Suprapubic skin (tissue), 4 donors: Measurements from ENCODE around the gene CRTAP.

Experiments used
- CTCF ChIP-seq, 2 donors: fragments of 200-600 bp in 1 of 2; fragments of 450-650 bp in 1 of 2; sonication (generic) in 1 of 2; IDR thresholded peaks; one replicate each; pipeline ENCODE4 v1.5.1; 2016 to 2019; ENCODE audit warnings: antibody characterized with exemption in 2 of 2, mild to moderate bottlenecking in 1 of 2, moderate library complexity in 1 of 2
- EP300 ChIP-seq: sonication (generic); formaldehyde crosslinking; IDR thresholded peaks from one replicate; pipeline ENCODE4 v1.6.1; 2017; ENCODE audit warnings: antibody characterized with exemption
- POLR2A ChIP-seq, 2 donors: fragments of 450-650 bp; IDR thresholded peaks; one replicate each; pipeline ENCODE4 v1.6.1; 2017; ENCODE audit warnings: antibody characterized with exemption in 2 of 2, mild to moderate bottlenecking in 2 of 2, moderate library complexity in 2 of 2
- POLR2AphosphoS5 ChIP-seq, 3 donors: sonication (generic); formaldehyde crosslinking; IDR thresholded peaks; one replicate each; pipeline ENCODE4 v1.6.1; 2017; ENCODE audit warnings: antibody characterized with exemption in 3 of 3

GRCh38 chr3:33167284-33167683, 53.5 kb downstream of the CRTAP start:
- no peak for TF ChIP-seq POLR2A (IDR thresholded peaks at IDR 0.05)
- no peak for TF ChIP-seq CTCF (IDR thresholded peaks at IDR 0.05)
- no peak for TF ChIP-seq POLR2AphosphoS5 (IDR thresholded peaks at IDR 0.05)
- TF ChIP-seq EP300, result no peak
